ENCODE measurements around the gene MARK3. TPM values are rescaled to one million over a fixed set of nuclear protein-coding genes. Genes with fewer than 3 reads are reported as not detected.

The MARK3 gene
- total RNA-seq, 1 donor from 2014 or later: 75.7 TPM

- DNase-seq (ENCODE audit: extremely low read depth, low read depth, low spot score): no peak
Measured at GRCh38 chr14:103366741-103367140, 18.5 kb upstream of the MARK3 start.

- DNase-seq (ENCODE audit: extremely low read depth, low read depth, low spot score): no peak
Measured at GRCh38 chr14:103367995-103368394, 17.2 kb upstream of the MARK3 start.

- DNase-seq (ENCODE audit: extremely low read depth, low read depth, low spot score): no peak
Measured at GRCh38 chr14:103370087-103370486, 15.1 kb upstream of the MARK3 start.

DNA sequence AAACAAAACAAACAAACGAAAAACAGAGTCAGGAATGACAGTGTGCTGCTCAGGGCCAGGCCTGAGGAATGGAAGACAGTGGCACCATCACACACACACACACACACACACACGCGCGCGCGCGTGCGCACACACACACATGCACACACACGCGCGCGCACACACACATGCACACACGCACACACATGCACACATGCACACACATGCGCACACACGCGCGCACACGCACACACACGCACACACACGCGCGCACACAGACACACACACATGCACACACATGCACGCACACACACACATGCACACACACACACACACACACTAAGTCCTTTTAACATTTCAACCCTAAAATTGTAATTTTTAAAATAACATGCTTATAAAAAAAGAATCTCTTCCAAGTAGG, 13.2 kb upstream of the MARK3 start:
- no peak for DNase-seq (ENCODE audit: extremely low read depth, low read depth, low spot score)

DNA sequence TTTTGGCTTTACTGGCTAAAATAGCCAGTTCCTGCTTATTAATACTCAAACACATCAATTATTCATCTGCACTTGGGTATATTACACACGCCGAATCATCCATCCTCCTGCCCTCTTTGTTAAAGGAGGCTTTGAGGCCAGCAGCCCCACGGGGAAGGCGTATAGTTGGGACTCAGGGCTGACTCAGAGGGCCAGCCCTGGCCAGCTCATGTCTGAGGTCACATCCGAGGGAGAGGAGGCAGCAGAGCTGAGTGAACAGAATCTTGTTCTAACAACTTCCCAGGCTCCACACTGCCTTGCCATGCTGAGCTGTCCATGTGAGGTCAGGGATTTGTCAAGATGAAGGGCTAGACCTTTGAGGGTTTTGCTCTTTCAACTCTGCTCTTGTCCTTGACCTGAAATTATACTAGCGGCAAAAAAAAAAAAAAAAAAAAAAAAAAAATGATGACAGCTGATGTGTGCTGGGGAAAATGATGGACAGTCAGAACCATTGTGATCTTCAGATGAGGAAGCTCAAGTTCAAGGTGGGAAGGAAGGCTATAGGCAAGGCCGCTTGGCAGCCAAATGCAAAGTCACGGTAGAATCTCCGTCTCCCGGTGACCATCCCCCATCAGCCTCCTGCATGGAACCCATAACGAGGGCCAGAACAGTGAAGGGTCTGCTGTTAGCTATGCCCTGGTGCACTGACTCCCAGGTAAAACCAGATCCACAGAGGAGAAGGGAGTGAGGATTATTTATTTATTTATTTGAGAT, 12.5 kb upstream of the MARK3 start:
- no peak for DNase-seq (ENCODE audit: extremely low read depth, low read depth, low spot score)

DNA sequence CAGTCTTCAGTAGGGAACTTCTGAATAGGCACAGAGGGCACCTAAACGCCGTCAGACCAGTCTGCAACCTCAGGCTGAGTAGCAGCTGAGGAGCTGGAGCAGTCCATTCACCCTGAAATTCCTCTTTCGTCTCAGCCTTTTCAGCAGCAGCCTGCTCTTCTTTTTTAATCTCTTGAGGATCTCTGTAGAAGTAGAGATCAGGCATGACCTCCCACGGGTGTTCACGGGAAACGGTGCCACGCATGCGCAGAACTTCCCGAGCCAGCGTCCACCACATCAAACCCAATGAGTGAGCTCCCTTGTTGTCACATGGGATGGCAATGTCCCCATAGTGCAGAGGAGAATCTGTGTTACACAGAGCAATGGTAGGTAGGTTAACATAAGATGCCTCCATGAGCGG, 11.1 kb upstream of the MARK3 start:
- DNase-seq (ENCODE audit: extremely low read depth, low read depth, low spot score): no peak

DNA sequence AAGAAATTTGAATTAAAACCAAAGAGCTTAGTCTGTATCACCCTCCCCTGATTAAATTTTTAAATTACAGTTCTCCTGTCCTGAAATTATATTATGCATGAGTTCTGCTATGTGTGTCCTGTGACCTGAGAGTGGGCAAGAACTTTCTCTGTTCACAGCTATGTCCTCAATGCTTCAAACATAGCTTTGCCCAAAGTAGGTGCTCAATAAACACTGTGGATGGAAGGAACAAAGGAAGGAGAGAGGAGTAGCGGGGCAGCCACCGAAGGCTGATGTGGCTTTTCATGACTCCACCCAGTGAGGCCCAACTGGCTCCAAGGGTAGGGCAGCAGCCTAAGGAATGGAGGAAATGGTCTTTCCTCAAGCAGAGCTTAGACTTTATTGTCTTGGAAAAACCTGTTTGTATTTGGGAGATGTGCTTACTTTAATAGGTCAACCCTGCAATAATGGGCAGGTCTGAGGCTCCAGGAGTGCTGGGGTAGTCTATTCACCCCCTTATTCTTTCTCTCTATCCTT, 7.6 kb upstream of the MARK3 start:
- DNase-seq (ENCODE audit: extremely low read depth, low read depth, low spot score): no peak

- no peak for DNase-seq (ENCODE audit: extremely low read depth, low read depth, low spot score)
Measured at GRCh38 chr14:103378038-103378854, 7.0 kb upstream of the MARK3 start.

DNA sequence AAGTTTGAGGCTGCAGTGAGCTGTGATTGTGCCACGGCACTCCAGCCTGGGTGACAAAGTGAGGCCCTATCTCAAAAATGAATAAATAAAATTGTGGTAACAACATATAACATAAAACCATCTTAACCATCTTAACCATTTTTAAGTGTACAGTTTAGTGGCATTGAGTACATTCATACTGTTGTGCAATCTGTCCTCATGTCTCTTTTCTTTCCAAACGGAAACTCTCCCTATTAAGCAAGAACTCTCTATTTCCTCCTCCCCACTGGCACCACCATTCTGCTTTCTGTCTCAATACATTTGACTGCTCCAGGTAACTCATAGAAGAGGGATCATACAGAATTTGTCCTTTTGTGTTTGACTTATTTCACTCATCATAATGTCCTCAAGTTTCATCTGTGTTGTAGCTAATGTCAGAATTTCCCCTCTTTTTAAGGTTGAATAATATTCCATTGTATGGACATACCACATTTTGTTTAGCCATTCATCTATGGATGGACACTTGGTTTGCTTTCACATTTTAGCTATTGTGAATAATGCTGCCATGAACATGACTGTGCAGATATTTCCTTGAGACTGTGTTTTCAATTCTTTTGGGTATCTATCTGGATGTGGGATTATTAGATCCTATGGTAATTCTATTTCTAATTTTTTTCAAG, 4.4 kb upstream of the MARK3 start:
- no peak for DNase-seq (ENCODE audit: extremely low read depth, low read depth, low spot score)

GRCh38 chr14:103382376-103382775, 2.8 kb upstream of the MARK3 start:
- no peak for DNase-seq (ENCODE audit: extremely low read depth, low read depth, low spot score)

GRCh38 chr14:103384450-103385151, 614 bp upstream of the MARK3 start:
- no peak for DNase-seq (ENCODE audit: extremely low read depth, low read depth, low spot score)

DNA sequence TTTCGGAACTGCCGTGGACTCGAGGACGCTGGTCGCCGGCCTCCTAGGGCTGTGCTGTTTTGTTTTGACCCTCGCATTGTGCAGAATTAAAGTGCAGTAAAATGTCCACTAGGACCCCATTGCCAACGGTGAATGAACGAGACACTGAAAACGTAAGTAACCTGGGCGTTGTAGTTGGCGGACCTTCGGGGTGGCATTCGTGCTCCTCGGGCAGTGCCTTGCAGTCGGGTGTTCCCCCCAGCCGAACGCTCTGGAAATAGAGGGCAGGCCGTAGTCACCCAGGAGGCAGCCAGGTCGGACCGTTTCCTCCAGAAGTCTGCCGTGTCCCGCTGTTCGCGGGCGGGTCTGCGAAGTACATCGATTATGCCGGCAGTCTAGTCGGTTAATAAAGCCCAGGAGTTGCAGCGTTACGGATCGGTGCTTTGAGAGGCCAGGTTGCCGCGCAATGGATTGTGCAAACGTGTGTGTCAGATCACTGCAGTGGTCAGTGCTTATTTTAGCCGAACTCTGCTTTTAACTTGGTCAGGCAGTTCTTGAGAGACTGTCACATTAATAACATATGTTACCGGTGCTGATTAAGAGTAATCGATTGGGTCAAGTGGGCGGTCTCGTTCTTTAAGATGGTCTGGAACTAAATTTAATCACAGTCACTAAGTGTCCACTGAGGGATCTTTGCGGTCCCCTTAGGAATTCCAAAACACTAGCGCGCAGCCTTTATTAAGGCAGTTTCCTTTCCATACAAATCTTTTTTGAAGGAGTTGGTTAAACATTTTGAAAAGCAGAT, 906 bp downstream of the MARK3 start:
- DNase-seq (ENCODE audit: extremely low read depth, low read depth, low spot score): no peak

DNA sequence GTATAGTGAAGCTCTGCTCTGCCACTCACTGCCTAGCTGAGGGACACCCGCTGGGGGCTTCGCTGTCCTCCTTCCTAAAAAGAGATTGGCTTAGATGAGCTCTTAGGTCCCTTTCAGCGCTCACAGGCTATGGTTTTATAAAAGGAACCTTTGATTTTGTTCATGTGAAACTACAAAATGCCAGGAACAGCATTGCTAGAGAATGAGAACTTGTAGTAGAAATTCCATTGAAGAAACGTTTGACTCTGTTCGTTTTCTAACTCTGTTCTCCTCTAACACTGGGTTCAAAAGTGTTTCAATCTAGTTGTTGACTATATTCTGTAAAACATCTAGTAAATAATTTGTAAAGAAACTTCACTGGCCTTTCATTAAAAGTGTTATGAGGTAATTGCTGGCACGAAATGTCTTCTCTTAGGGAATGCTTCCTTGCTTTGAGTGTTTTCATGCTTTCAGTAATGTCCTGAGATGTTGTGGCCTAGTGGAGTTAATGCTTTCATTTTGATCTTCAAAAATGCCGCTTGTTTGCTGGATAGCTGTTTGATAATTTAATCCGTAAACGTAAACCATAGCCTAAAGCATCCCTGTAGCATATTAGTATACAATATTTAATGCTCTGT, 1.6 kb downstream of the MARK3 start:
- DNase-seq (ENCODE audit: extremely low read depth, low read depth, low spot score): no peak

- DNase-seq (ENCODE audit: extremely low read depth, low read depth, low spot score): no peak
Measured at GRCh38 chr14:103388664-103389063, 3.4 kb downstream of the MARK3 start.

DNA sequence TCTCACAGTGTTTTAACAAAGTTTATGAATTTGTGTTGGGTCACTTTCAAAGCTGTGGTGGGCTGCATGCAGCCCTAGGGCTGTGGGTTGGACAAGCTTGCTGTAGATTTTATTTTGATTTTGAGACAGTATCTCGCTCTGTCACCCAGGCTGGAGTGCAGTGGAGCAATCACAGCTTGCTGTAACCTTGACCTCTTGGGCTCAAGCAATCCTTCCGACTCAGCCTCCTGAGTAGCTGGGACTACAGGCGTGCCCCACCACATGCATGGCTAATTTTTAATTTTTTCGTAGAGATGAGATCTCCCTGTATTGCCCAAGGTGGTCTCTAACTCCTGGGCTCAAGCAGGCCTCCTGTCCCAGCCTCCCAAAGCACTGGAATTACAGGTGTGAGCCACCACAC, 5.4 kb downstream of the MARK3 start:
- DNase-seq (ENCODE audit: extremely low read depth, low read depth, low spot score): no peak

DNA sequence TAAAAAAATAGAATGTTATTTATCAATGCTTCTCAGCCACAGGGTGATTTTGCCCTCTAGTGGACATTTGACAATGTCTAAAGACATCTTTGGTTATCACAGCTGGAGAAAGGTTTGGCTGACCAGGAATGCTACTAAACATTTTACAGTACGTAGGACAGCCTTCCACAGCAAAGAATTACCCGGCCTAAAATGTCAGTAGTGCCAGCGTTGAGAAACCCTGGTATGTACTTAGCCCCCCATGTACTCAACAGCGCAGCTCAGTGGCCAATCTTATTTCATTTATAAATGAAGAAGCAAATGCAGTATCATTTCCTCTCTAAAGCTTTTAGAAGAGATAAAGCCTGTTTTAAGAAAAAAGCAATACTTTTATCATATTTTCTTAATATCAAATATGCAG, 5.8 kb downstream of the MARK3 start:
- DNase-seq (ENCODE audit: extremely low read depth, low read depth, low spot score): no peak

DNA sequence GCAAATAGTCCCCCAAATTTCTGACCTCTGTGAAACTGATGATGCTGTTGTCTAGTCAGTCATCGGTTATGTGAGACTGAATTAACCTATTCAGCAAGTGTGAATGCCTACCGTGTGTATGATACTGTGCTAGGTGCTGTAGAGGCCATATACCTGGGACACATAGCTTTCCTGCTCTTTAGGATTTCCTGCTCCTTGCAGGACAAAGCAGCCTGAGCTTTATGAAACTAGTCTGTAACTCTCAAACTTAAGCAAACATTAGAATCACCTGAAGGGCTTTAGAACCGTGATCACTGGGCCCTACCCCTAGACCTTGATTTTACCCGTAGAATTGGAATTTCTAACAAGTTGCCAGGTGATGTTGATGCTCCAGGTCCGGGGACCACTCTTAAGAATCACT, 6.9 kb downstream of the MARK3 start:
- no peak for DNase-seq (ENCODE audit: extremely low read depth, low read depth, low spot score)

DNA sequence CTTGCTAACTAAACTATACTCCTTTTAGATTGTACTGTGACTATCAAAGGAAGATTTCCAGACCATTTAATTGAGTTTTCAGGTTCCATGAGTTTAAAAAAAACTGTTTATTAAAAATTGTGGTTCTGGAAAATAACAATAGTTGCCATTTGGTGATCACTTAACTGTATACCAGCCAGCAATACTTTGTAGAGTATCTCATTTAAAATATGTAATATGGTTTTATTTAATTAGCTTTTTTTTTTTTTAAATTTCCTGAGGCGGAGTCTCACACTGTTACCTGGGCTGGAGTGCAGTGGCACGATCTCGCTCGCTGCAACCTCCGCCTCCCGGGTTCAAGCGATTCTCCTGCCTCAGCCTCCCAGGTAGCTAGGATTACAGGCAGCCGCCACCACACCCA, 7.4 kb downstream of the MARK3 start:
- DNase-seq (ENCODE audit: extremely low read depth, low read depth, low spot score): no peak

GRCh38 chr14:103393070-103393469, 7.9 kb downstream of the MARK3 start:
- no peak for DNase-seq (ENCODE audit: extremely low read depth, low read depth, low spot score)
